ENCODE data around the gene TNNI3. TPM values are rescaled to one million over a fixed set of nuclear protein-coding genes. Genes with fewer than 3 reads are reported as not detected.
"Not testable (repeated sequence)": the region's sequence is repeated elsewhere in the genome, so short reads cannot be mapped to it uniquely, and the experiment has no call there.

Gene TNNI3
- total RNA-seq, 2 donors from 2014 or later, result not detected

DNA sequence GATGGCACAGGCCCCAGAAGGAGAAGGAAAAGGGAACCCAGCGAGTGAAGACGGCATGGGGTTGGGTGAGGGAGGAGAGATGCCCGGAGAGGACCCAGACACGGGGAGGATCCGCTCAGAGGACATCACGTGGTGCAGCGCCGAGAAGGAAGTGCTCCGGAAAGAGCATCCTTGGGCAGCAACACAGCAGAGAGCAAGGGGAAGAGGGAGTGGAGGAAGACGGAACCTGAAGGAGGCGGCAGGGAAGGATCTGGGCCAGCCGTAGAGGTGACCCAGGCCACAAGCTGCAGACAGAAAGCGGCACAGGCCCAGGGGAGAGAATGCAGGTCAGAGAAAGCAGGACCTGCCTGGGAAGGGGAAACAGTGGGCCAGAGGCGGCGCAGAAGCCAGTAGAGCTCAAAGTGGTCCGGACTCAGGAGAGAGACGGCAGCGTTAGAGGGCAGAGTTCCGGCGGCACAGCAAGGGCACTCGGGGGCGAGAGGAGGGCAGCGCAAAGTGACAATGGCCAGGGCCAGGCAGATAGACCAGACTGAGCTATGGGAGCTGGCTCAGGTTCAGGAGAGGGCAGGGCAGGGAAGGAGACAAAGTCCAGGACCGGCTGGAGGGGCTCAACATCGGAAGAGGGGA, 41.2 kb downstream of the TNNI3 start:
- Mint-ChIP-seq H3K9me3 (no peaks in the 10 kb centered on the region), H3K4me1 (peaks cover 17% of the 10 kb centered on the region), H3K27ac (peak overlapping the region; percentile 94), H3K36me3 (ENCODE audit: low read depth) (peaks cover 24% of the 10 kb centered on the region), H3K27me3 (no peaks in the 10 kb centered on the region), H3K4me3 (peak overlapping the region; percentile 97)
- ATAC-seq (replicated peaks), result peak; percentile 57

- peaks cover 32% of the 10 kb centered on the region for H3K36me3 Mint-ChIP-seq (ENCODE audit: low read depth)
- peak overlapping the region; percentile 94 for H3K27ac Mint-ChIP-seq
- H3K4me3 Mint-ChIP-seq, result peak overlapping the region; percentile 97
- H3K4me1 Mint-ChIP-seq, result peaks cover 17% of the 10 kb centered on the region
- H3K27me3 Mint-ChIP-seq, result no peaks in the 10 kb centered on the region
- no peak for ATAC-seq (replicated peaks)
- H3K9me3 Mint-ChIP-seq, result no peaks in the 10 kb centered on the region
Observed at GRCh38 chr19:55115446-55116065, 42.0 kb downstream of the TNNI3 start.

DNA sequence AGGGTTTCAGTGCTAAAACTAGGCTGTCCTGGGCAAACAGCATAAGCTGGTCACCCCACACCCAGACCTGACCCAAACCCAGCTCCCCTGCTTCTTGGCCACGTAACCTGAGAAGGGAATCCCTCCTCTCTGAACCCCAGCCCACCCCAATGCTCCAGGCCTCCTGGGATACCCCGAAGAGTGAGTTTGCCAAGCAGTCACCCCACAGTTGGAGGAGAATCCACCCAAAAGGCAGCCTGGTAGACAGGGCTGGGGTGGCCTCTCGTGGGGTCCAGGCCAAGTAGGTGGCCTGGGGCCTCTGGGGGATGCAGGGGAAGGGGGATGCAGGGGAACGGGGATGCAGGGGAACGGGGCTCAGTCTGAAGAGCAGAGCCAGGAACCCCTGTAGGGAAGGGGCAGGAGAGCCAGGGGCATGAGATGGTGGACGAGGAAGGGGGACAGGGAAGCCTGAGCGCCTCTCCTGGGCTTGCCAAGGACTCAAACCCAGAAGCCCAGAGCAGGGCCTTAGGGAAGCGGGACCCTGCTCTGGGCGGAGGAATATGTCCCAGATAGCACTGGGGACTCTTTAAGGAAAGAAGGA, 42.9 kb downstream of the TNNI3 start:
- peak overlapping the region; percentile 52 for H3K27ac Mint-ChIP-seq
- no peaks in the 10 kb centered on the region for H3K9me3 Mint-ChIP-seq
- H3K36me3 Mint-ChIP-seq (ENCODE audit: low read depth), result peaks cover 41% of the 10 kb centered on the region
- H3K27me3 Mint-ChIP-seq, result no peaks in the 10 kb centered on the region
- peaks cover 17% of the 10 kb centered on the region for H3K4me1 Mint-ChIP-seq
- ATAC-seq (replicated peaks), result no peak
- H3K4me3 Mint-ChIP-seq, result peak overlapping the region; percentile 97

GRCh38 chr19:55113570-55114039, 43.9 kb downstream of the TNNI3 start:
- no peak overlapping the region for H3K27ac Mint-ChIP-seq
- no peaks in the 10 kb centered on the region for H3K27me3 Mint-ChIP-seq
- H3K9me3 Mint-ChIP-seq, result no peaks in the 10 kb centered on the region
- peaks cover 50% of the 10 kb centered on the region for H3K36me3 Mint-ChIP-seq (ENCODE audit: low read depth)
- ATAC-seq (replicated peaks), result no peak
- peaks cover 17% of the 10 kb centered on the region for H3K4me1 Mint-ChIP-seq
- H3K4me3 Mint-ChIP-seq, result no peak overlapping the region

DNA sequence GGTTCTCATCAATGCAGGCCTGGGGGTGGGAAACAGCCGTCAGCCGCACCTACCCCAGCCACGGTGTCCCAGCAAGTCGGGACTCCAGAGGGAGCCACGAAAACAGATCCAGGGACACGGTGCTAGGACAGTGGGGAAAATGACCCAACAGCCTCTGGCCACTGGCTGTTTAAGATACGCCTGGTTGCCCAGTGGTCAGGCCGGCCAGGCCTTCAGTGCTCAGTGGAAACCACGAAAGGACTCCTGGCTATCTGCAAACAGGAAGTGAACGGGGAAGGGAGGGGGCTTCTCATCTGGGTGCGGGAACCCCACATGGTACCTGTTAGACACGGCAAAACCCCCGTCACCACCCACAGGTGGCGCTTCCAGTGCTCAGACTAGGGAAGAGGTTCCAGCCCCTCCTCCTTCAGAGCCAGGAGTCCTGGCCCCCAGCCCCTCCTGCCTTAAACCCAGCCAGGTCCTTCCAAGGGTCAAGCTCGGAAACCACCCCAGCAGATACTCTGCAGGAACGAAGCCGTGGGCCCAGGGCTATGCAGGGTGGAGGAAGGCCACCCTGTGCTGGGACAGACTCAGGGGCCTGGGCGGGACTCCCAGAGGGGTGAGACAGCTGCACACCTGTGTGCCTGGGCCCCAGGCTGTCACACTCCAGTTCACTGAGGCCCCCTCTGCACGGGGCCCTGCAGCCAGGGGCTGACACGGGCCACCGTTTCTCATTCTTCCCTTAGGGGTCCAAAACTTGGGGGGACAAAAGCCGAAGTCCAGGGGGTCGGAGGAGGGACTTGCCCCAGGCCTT, 44.6 kb downstream of the TNNI3 start:
- no peak for ATAC-seq (replicated peaks)
- H3K27me3 Mint-ChIP-seq, result no peaks in the 10 kb centered on the region
- H3K27ac Mint-ChIP-seq, result no peak overlapping the region
- H3K4me1 Mint-ChIP-seq, result peaks cover 17% of the 10 kb centered on the region
- H3K36me3 Mint-ChIP-seq (ENCODE audit: low read depth), result peaks cover 55% of the 10 kb centered on the region
- H3K4me3 Mint-ChIP-seq, result no peak overlapping the region
- H3K9me3 Mint-ChIP-seq, result no peaks in the 10 kb centered on the region

DNA sequence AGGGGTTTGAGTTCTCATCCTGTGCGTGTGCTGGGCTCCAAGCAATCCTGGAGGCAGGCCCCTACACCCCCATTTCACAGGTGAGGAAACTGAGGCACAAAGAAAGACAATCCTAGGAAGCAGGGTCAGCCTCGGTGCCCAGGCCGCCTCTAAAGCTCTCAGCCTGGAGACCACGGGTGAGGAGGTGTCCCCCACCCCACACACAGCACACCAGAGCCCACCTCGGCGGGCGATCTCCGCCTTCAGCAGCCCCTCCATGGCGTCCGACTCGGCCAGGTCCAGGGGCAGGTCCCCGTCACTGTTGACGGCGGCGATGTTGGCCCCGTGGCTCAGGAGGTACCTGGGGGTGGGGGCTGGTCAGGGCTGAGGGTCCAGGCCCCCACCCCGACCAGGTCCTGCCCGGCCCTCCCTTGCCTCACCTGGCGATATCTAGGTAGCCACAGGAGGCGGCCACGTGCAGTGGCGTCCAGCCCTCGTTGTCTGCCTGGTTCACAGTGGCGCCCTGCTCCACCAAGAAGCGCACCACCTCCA, 45.2 kb downstream of the TNNI3 start:
- no peaks in the 10 kb centered on the region for H3K9me3 Mint-ChIP-seq
- peaks cover 49% of the 10 kb centered on the region for H3K36me3 Mint-ChIP-seq (ENCODE audit: low read depth)
- H3K27me3 Mint-ChIP-seq, result no peaks in the 10 kb centered on the region
- ATAC-seq (replicated peaks), result no peak
- no peak overlapping the region for H3K4me3 Mint-ChIP-seq
- peaks cover 17% of the 10 kb centered on the region for H3K4me1 Mint-ChIP-seq
- no peak overlapping the region for H3K27ac Mint-ChIP-seq

GRCh38 chr19:55111238-55111831, 46.2 kb downstream of the TNNI3 start:
- Mint-ChIP-seq H3K9me3 (no peaks in the 10 kb centered on the region), H3K4me1 (peaks cover 20% of the 10 kb centered on the region), H3K27ac (no peak overlapping the region), H3K36me3 (ENCODE audit: low read depth) (peaks cover 52% of the 10 kb centered on the region), H3K4me3 (no peak overlapping the region), H3K27me3 (no peaks in the 10 kb centered on the region)
- no peak for ATAC-seq (replicated peaks)

DNA sequence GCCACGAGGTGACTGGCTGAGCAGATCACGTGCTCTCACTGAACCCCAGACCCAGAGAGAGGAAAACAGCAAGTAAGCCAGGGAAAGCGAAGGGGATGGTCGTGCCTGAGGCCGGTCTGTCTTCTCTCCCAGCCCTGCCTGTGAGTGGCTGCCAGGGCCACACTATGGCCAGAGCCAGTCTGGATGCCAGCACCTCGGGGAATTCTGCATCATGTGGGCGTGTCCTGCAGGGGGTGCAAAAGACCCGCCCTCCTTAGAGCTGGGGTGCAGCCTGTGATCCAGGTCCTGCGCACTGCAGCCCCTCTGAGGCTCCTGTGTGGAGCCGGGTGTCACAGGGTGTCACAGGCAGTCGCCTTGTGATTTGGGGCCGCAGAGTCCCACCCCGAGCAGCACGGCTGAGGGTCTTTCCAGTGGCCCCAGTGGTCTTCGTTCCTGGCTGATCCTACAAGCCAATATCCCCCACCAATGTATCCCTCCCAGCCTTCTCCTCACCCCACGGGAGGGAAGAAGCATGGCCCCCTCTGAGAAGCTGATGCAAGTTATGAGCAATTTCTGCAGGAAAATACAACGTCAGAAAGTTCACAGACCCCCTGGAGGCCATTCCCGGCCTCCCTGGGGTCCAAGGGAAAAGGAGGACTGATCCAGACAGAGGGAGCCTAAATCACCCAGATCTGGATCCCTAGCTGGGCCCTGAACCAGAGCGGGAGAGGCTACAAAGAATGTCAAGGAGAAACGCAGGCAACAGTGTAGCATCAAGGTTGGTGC, 47.8 kb downstream of the TNNI3 start:
- Mint-ChIP-seq H3K36me3 (ENCODE audit: low read depth) (peaks cover 54% of the 10 kb centered on the region), H3K4me3 (no peak overlapping the region), H3K9me3 (no peaks in the 10 kb centered on the region), H3K27ac (no peak overlapping the region), H3K4me1 (peaks cover 5% of the 10 kb centered on the region), H3K27me3 (no peaks in the 10 kb centered on the region)
- no peak for ATAC-seq (replicated peaks)

GRCh38 chr19:55107252-55107651, 50.3 kb downstream of the TNNI3 start:
- not testable (repeated sequence) for H3K9me3 Mint-ChIP-seq; H3K4me3 Mint-ChIP-seq; ATAC-seq (replicated peaks); H3K27ac Mint-ChIP-seq; H3K4me1 Mint-ChIP-seq; H3K27me3 Mint-ChIP-seq
- peaks cover 68% of the 10 kb centered on the region for H3K36me3 Mint-ChIP-seq (ENCODE audit: low read depth)

DNA sequence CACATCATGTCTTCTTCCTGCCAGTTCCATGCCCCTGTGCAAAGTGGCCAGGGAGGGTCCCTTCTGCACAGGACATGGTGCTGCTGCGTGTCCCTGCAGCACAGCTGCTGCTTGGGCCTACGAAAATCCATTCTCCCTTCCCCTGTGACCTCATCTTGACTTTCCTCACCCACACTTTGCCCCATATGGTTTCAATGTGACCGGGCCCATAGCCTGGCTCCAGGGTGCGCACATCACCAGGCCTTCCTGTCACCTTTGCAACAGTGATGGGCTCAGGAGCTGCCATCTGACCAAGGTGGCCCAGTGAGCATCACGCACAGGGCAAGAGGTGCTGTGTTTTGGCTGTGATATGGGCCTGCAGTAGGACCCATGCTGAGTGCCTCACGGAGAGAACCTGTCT, 50.9 kb downstream of the TNNI3 start:
- no peaks in the 10 kb centered on the region for H3K27me3 Mint-ChIP-seq
- peaks cover 5% of the 10 kb centered on the region for H3K4me1 Mint-ChIP-seq
- no peak overlapping the region for H3K27ac Mint-ChIP-seq
- no peak overlapping the region for H3K4me3 Mint-ChIP-seq
- H3K9me3 Mint-ChIP-seq, result no peaks in the 10 kb centered on the region
- no peak for ATAC-seq (replicated peaks)
- peaks cover 73% of the 10 kb centered on the region for H3K36me3 Mint-ChIP-seq (ENCODE audit: low read depth)

GRCh38 chr19:55105237-55105636, 52.3 kb downstream of the TNNI3 start:
- ATAC-seq (replicated peaks), result no peak
- no peak overlapping the region for H3K27ac Mint-ChIP-seq
- no peaks in the 10 kb centered on the region for H3K27me3 Mint-ChIP-seq
- H3K36me3 Mint-ChIP-seq (ENCODE audit: low read depth), result peaks cover 67% of the 10 kb centered on the region
- H3K9me3 Mint-ChIP-seq, result no peaks in the 10 kb centered on the region
- no peak overlapping the region for H3K4me3 Mint-ChIP-seq
- H3K4me1 Mint-ChIP-seq, result peaks cover 5% of the 10 kb centered on the region

GRCh38 chr19:55103190-55103589, 54.3 kb downstream of the TNNI3 start:
- Mint-ChIP-seq H3K36me3 (ENCODE audit: low read depth) (peaks cover 56% of the 10 kb centered on the region), H3K27ac (no peak overlapping the region), H3K4me1 (peaks cover 5% of the 10 kb centered on the region), H3K4me3 (no peak overlapping the region), H3K9me3 (no peaks in the 10 kb centered on the region), H3K27me3 (no peaks in the 10 kb centered on the region)
- ATAC-seq (replicated peaks), result no peak
